Measurements from ENCODE around the gene ASMTL.

The ASMTL gene

DNA sequence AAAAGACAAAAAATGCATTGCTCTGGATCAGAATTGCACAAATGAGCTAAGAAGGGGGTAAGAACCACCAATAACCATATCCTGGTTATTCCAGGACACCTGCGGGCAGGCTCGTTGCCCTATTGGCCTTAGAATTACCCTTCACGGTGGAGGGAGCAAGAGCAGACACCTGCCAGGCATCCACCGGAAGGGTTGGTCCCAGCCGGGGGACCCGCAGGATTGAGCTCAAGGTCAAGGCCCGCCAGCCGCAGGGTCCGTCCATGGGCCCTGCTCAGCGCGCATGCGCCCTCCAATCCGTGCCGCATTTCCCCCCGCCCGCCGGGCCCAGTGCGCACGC is 61.4 kb downstream of the ASMTL start:
- no peak for DNase-seq (ENCODE audit: low read depth)
- TF ChIP-seq, protein P1, sequence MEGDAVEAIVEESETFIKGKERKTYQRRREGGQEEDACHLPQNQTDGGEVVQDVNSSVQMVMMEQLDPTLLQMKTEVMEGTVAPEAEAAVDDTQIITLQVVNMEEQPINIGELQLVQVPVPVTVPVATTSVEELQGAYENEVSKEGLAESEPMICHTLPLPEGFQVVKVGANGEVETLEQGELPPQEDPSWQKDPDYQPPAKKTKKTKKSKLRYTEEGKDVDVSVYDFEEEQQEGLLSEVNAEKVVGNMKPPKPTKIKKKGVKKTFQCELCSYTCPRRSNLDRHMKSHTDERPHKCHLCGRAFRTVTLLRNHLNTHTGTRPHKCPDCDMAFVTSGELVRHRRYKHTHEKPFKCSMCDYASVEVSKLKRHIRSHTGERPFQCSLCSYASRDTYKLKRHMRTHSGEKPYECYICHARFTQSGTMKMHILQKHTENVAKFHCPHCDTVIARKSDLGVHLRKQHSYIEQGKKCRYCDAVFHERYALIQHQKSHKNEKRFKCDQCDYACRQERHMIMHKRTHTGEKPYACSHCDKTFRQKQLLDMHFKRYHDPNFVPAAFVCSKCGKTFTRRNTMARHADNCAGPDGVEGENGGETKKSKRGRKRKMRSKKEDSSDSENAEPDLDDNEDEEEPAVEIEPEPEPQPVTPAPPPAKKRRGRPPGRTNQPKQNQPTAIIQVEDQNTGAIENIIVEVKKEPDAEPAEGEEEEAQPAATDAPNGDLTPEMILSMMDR (IDR thresholded peaks at IDR 0.05; ENCODE audit: insufficient read depth, low read depth, low read length, missing control alignments) = no peak
- H3K4me3 ChIP-seq (ENCODE audit: low read depth, low read length) = peak overlapping the region; percentile 96

DNA sequence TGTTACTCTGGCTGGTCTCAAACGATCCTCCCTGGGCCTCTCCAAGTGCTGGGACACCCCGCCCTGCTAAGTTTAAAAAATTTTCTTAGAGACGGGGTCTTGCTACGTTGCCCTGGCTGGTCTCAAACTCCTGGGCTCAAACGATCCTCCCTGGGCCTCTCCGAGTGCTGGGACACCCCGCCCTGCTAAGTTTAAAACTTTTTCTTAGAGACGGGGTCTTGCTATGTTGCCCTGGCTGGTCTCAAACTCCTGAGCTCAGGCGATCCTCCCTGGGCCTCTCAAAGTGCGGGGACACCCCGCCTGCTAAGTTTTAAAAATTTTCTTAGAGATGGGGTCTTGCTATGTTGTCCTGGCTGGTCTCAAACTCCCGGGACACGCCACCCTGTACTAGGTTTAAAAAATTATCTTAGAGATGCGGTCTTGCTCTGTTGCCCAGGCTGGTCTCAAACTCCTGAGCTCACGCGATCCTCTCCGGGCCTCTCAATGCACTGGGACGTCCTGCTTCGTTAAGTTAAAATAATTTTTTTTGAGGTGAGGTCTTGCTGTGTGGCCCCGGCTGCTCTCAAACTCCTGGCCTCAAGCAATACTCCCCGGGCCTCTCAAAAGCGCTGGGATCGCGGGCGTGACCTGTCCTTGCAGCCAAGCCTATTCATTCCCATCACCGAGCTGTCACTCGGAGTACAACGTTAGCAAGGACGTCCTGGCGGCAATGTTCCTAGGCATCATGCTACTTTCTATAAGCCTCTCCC is 61.9 kb downstream of the ASMTL start:
- H3K4me3 ChIP-seq (ENCODE audit: low read depth, low read length) = peak overlapping the region; percentile 96
- TF ChIP-seq, protein P1 (IDR thresholded peaks at IDR 0.05; ENCODE audit: insufficient read depth, low read depth, low read length, missing control alignments) = no peak
- DNase-seq (ENCODE audit: low read depth) = no peak

DNA sequence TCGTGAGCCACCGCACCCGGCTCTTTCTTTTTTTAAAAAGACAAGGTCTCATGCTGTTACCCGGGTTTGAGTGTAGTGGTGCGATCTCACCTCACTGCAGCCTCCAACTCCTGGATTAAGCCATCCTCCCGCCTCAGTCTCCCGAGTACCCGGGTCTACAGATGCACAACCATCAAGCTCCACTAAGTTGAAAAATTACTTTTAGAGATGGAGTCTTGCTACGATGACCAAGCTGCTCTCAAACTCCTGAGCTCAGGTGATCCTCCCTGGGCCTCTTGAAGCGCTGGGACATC is 62.8 kb downstream of the ASMTL start:
- TF ChIP-seq, protein P1 (IDR thresholded peaks at IDR 0.05; ENCODE audit: insufficient read depth, low read depth, low read length, missing control alignments) = no peak
- H3K4me3 ChIP-seq (ENCODE audit: low read depth, low read length) = no peak overlapping the region
- no peak for DNase-seq (ENCODE audit: low read depth)

DNA sequence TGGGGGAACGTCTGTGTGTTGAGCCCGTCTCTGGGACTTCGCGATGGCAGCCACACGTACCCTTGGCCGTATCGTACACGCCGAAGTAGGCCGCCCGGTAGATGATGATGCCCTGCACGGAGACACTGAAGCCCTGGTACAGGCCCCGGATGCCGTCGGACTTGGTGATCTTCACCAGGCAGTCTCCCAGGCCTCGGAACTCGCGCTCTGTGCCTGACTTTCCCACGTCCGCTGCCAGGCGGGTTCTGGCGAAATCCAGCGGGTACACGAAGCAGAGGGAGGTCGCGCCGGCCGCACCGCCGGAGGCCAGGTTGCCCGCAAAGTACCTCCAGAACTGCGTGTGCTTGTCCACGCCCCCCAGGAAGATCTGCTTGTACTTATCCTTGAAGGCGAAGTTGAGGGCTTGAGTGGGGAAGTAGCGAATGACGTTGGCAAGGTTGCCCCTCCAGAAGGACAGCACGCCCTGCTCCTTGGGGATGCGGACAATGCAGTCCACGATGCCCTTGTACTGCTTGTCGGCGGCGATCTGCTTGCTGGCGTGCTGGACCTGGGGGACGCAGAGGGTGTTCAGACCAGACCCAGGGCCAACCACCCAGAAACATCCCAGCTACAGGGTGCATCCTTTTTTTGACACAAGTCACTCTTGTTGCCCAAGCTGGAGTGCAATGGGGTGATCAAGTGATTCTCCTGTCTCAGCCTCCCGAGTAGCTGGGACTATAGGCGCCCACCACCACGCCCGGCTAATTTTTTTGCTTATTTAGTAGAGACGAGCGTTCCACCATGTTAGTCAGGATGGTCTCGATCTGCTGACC is 63.3 kb downstream of the ASMTL start:
- TF ChIP-seq, protein P1 (IDR thresholded peaks at IDR 0.05; ENCODE audit: insufficient read depth, low read depth, low read length, missing control alignments) = no peak
- H3K4me3 ChIP-seq (ENCODE audit: low read depth, low read length) = no peak overlapping the region
- DNase-seq (ENCODE audit: low read depth) = no peak

DNA sequence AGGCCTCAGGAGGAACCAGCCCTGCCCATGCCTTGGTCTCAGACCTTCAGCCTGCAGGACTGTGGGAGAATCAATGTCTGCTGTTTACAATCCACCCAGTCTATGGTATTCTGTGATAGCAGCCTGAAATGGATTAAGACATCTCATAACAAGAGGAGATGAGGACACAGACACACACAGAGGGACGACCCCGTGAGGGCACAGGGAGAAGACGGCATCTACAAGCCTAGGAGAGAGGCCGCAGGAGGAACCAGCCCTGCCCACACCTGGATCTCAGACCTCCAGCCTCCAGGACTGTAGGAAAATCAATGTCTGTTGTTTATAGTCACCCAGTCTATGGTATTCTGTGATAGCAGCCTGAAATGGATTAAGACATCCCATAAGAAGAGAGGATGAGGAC is 64.1 kb downstream of the ASMTL start:
- TF ChIP-seq, protein P1 (IDR thresholded peaks at IDR 0.05; ENCODE audit: insufficient read depth, low read depth, low read length, missing control alignments) = no peak
- DNase-seq (ENCODE audit: low read depth) = no peak
- H3K4me3 ChIP-seq (ENCODE audit: low read depth, low read length) = no peak overlapping the region

DNA sequence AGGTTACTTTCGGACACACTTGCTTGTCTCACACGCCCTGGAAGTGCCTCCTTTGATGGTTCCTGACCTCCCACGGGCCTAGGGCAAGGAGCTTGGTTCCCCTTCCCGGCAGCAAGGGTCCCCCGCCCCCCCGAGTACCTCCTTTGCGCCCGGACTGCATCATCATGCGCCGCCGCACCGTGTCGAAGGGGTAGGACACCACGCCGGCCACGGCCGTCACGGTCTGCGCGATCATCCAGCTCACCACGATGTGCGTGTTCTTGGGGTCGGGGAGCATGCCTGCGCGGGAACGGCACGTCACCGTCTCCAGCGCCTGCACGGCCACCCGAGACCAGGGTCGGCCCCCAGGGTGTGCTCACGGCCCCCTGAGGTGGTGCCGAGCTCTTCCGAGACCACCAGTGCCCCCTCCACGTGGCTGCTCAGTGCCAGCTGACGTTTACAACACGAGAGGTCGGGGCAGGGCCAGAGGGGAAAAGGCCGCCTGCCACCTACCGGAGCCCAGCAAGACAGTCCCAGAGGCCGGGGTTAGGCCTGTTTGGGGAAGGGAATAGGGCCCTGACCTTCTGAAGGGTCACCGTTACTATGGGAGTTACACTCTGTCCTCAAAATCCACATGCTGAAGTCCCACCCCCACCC is 65.5 kb downstream of the ASMTL start:
- no peak overlapping the region for H3K4me3 ChIP-seq (ENCODE audit: low read depth, low read length)
- DNase-seq (ENCODE audit: low read depth) = no peak
- TF ChIP-seq, protein P1 (IDR thresholded peaks at IDR 0.05; ENCODE audit: insufficient read depth, low read depth, low read length, missing control alignments) = no peak
